K562 (cell line): ENCODE data around the gene RPS6KA2. TPM values are rescaled to one million over a fixed set of nuclear protein-coding genes. Genes with fewer than 3 reads are reported as not detected.

Experiments
- ATAC-seq: fragments of 200-7000 bp; cut with Tn5 transposase; 3 replicates; pipeline ENCODE4 v1.9.1; 2020; ENCODE audit warnings: moderate library complexity
- BruUV-seq: library from RNA; stranded (reverse); fragments of 400-500 nt; replicated peaks from 2 replicates; lab custom pipeline; 2021; lab: Mats Ljungman, UMichigan
- CTCF ChIA-PET: fragments of 300-600 bp; formaldehyde crosslinking; extraction: SDS; loops from one replicate; lab custom pipeline; 2021; ENCODE audit warnings: low intra/inter-chr PET ratio; lab: Yijun Ruan, JAX
- POLR2A ChIA-PET: fragments of 300-600, 350-650 bp; sonication (Branson Sonifier 250); formaldehyde crosslinking; extraction: SDS; loops from one replicate; lab custom pipeline; 2021; ENCODE audit warnings: antibody characterized with exemption, inconsistent platforms; lab: Yijun Ruan, JAX
- DNase-seq, 4 experiments: peaks; one replicate each; pipeline versions ENCODE4 v3.0.0 to v3.0.0-alpha.2; 2011 to 2018; ENCODE audit warnings: low spot score in 3 of 4, mixed read lengths in 3 of 4; ENCODE audit errors: extremely low read depth in 1 of 4
- FAIRE-seq: peaks from 2 replicates; lab custom pipeline; 2011; peaks lifted over from hg19 to GRCh38; lab: Jason Lieb, UNC
- H2AFZ ChIP-seq: 2 replicates; pipeline ENCODE4 v1.6.0; 2011; ENCODE audit warnings: low read depth, low read length, control low read depth, inconsistent platforms
- H3K27ac ChIP-seq: fragments of 200-600 bp; 3 replicates; pipeline ENCODE4 v1.8.0; 2011; ENCODE audit warnings: low read depth, mild to moderate bottlenecking, control low read depth, inconsistent platforms, low read length, moderate library complexity, mixed read lengths; ENCODE audit errors: extremely low read depth
- H3K27me3 ChIP-seq, 2 experiments: fragments of 300-600 bp in 1 of 2; 2 replicates in 1 of 2; 3 replicates in 1 of 2; pipeline versions ENCODE4 v1.6.0 to v1.8.0; 2011; ENCODE audit warnings: inconsistent platforms in 2 of 2, low read length in 2 of 2, mild to moderate bottlenecking in 1 of 2, mixed read lengths in 1 of 2, moderate library complexity in 1 of 2; ENCODE audit not compliant: control insufficient read depth in 2 of 2, insufficient read depth in 2 of 2
- H3K36me3 ChIP-seq: fragments of 300-600 bp; 3 replicates; pipeline ENCODE4 v1.8.0; 2011; ENCODE audit warnings: mild to moderate bottlenecking, low read length, inconsistent platforms; ENCODE audit not compliant: control insufficient read depth, insufficient read depth
- H3K4me1 ChIP-seq, 2 experiments: fragments of 200-600 bp in 1 of 2; replicated peaks in 1 of 2; 2 replicates in 1 of 2; 3 replicates in 1 of 2; pipeline versions ENCODE4 v1.5.1 to v1.8.0; 2011; ENCODE audit warnings: inconsistent platforms in 2 of 2, low read length in 2 of 2, mild to moderate bottlenecking in 1 of 2, mixed read lengths in 1 of 2, moderate library complexity in 1 of 2; ENCODE audit not compliant: control insufficient read depth in 2 of 2, insufficient read depth in 2 of 2
- H3K4me2 ChIP-seq: 2 replicates; pipeline ENCODE4 v1.6.1; 2011; ENCODE audit warnings: low read length, control low read depth, inconsistent platforms, mixed read lengths; ENCODE audit not compliant: insufficient read depth
- H3K4me3 ChIP-seq: fragments of 200-600 bp; sonication (generic), shearing (Covaris generic); 2 replicates; pipeline ENCODE4 v1.5.1; 2016; ENCODE audit warnings: control low read depth, inconsistent platforms
- H3K79me2 ChIP-seq: fragments of 200-600 bp; 3 replicates; pipeline ENCODE4 v1.8.0; 2011; ENCODE audit warnings: low read length, inconsistent platforms; ENCODE audit not compliant: control insufficient read depth, insufficient read depth
- H3K9ac ChIP-seq, 2 experiments: 2 replicates each; pipeline versions ENCODE4 v1.6.0 to v1.6.1; 2011; ENCODE audit warnings: low read depth in 2 of 2, low read length in 2 of 2, control low read depth in 1 of 2, inconsistent platforms in 1 of 2, mild to moderate bottlenecking in 1 of 2, mixed read lengths in 1 of 2; ENCODE audit not compliant: insufficient read depth in 1 of 2
- H3K9me1 ChIP-seq: one replicate; pipeline ENCODE4 v1.6.0; 2011; ENCODE audit warnings: inconsistent platforms, mild to moderate bottlenecking, low read length, moderate library complexity; ENCODE audit not compliant: control insufficient read depth, insufficient read depth
- H3K9me3 ChIP-seq: replicated peaks from 2 replicates; pipeline ENCODE4 v1.5.1; 2011; ENCODE audit warnings: low read depth, low read length, inconsistent platforms; ENCODE audit not compliant: control insufficient read depth, insufficient read depth
- H4K20me1 ChIP-seq: replicated peaks from 2 replicates; pipeline ENCODE4 v1.6.1; 2011; ENCODE audit warnings: low read length, inconsistent platforms, mixed read lengths; ENCODE audit not compliant: control insufficient read depth, insufficient read depth
- ARID3B ChIP-seq: fragments of 250-450 bp; sonication (Bioruptor Pico); IDR thresholded peaks from 2 replicates; pipeline ENCODE4 v1.4.0; 2020; ENCODE audit warnings: borderline replicate concordance
- ASH1L ChIP-seq: fragments of 450-650 bp; IDR thresholded peaks from 2 replicates; pipeline ENCODE4 v1.6.1; 2018; ENCODE audit warnings: borderline replicate concordance, mild to moderate bottlenecking, low read depth; ENCODE audit not compliant: partially characterized antibody
- ATF4 ChIP-seq: fragments of 450-650 bp; formaldehyde crosslinking; IDR thresholded peaks from 2 replicates; pipeline ENCODE4 v1.4.0; 2022; ENCODE audit warnings: mild to moderate bottlenecking, moderate library complexity
- BDP1 ChIP-seq: IDR thresholded peaks from 3 replicates; pipeline ENCODE4 v1.6.1; 2011; ENCODE audit not compliant: insufficient read length, insufficient read depth
- CBFB ChIP-seq: sonication (generic); formaldehyde crosslinking; IDR thresholded peaks from 2 replicates; pipeline ENCODE4 v1.4.0; 2020; ENCODE audit warnings: mild to moderate bottlenecking, missing genetic modification reagents
- CHAMP1 ChIP-seq: fragments of 450-650 bp; IDR thresholded peaks from 2 replicates; pipeline ENCODE4 v1.6.1; 2016; ENCODE audit warnings: mild to moderate bottlenecking
- NCOR1 ChIP-seq: fragments of 450-650 bp; IDR thresholded peaks from 2 replicates; pipeline ENCODE4 v1.6.1; 2016; ENCODE audit warnings: mild to moderate bottlenecking, moderate library complexity
- NFE2L1 ChIP-seq: fragments of 450-650 bp; IDR thresholded peaks from 2 replicates; pipeline ENCODE4 v1.6.1; 2016; ENCODE audit warnings: missing genetic modification characterization, low read depth, mild to moderate bottlenecking, missing compliant biosample characterization, moderate library complexity, borderline replicate concordance
- TAF15 ChIP-seq: fragments of 200-400 bp; formaldehyde crosslinking; IDR thresholded peaks from 2 replicates; pipeline ENCODE4 v1.6.1; 2017; ENCODE audit warnings: mild to moderate bottlenecking, low read depth, low read length, moderate library complexity
- ZMIZ1 ChIP-seq, 2 experiments: fragments of 150-350 bp in 1 of 2; IDR thresholded peaks; 2 replicates each; pipeline ENCODE4 v1.6.1; 2012 to 2016; ENCODE audit warnings: low read depth in 2 of 2, low read length in 2 of 2, mild to moderate bottlenecking in 1 of 2, moderate library complexity in 1 of 2
- ZSCAN29 ChIP-seq: fragments of 450-650 bp; IDR thresholded peaks from 2 replicates; pipeline ENCODE4 v1.6.1; 2017
- WGBS: fragments of 100-300 bp; shearing (Covaris generic); methylation state at CpG from one replicate; pipeline ENCODE4 v1.1.6; 2016; ENCODE audit warnings: low coverage, mixed read lengths; ENCODE audit not compliant: insufficient coverage; ENCODE audit errors: missing lambda C conversion rate; 5-methylcytosine and 5-hydroxymethylcytosine counted together
- in situ Hi-C: fragments of 300-500 bp; cut with MboI; formaldehyde crosslinking; loops from 4 replicates; pipeline ENCODE4 v1.15.0; 2018; ENCODE audit warnings: inconsistent platforms, mixed read lengths
- intact Hi-C: fragments of 100-400 bp; cut with micrococcal nuclease; formaldehyde crosslinking; loops from 2 replicates; pipeline ENCODE4 v1.14.2; 2022
- polyA plus RNA-seq, 8 experiments: library from polyadenylated mRNA; depleted of rRNA in 4 of 8; stranded (reverse) in 5 of 8; unstranded in 3 of 8; fragments of >200 nt; fragmentation: Nextera tagmentation in 2 of 8; fragmentation: Illumina TruSeq in 1 of 8; extraction: Ambion mirVana in 2 of 8; extraction: Trizol in 1 of 8; gene quantifications; 2 replicates each; pipeline versions ENCODE4 v1.2.1 to v1.2.3, GENCODE V29; 2011 to 2014; ENCODE audit warnings: inconsistent platforms in 1 of 8, missing spikeins in 1 of 8
- total RNA-seq, 7 experiments: library from RNA; depleted of rRNA in 6 of 7; stranded (reverse); fragments of >200 nt in 6 of 7; fragmentation: Illumina TruSeq in 2 of 7; extraction: Trizol in 2 of 7; gene quantifications; 2 replicates each; pipeline versions ENCODE4 v1.2.1 to v1.2.3, GENCODE V29; 2011 to 2021; ENCODE audit warnings: low replicate concordance in 1 of 7

Gene RPS6KA2
- total and polyA plus RNA-seq, 9 of the 15 experiments (the other 6 are each of a cell fraction or from before 2014, with no cell fraction given) = 0.29 to 1.00 (median 0.53) TPM

GRCh38 chr6:166379800-166380199 lies 247.3 kb downstream of the RPS6KA2 start:
- WGBS = 96% methylated on average over 4 of the region's 4 CpGs
- BruUV-seq = no TSS peak
- TF ChIP-seq CBFB = no peak
- no peak for TF ChIP-seq CHAMP1
- no peak for TF ChIP-seq ATF4 (CRISPR knock-in tag)
- TF ChIP-seq BDP1 = no peak
- TF ChIP-seq NFE2L1 (tag) = no peak
- TF ChIP-seq ZMIZ1 (IDR thresholded peaks at IDR 0.05; ENCODE audit: low read depth in 2 of 2, low read length in 2 of 2) = no peak
- no peak for TF ChIP-seq ASH1L
- TF ChIP-seq ARID3B (CRISPR knock-in tag) = no peak
- TF ChIP-seq ZSCAN29 = no peak
- TF ChIP-seq NCOR1 = no peak
- TF ChIP-seq TAF15 = no peak
- H3K9ac ChIP-seq = no peak overlapping the region
- FAIRE-seq (no peak), DNase-seq (no peak), ATAC-seq (no peak)
- H3K79me2 ChIP-seq = peaks cover 63% of the 10 kb centered on the region
- peaks cover 3 to 20% of the 10 kb centered on the region in 2 experiments; a peak in 2 of 5 replicates for H3K4me1 ChIP-seq
- in situ Hi-C loops (loop anchor here (5.0 kb wide), 1 partner anchor 47 kb away; no protein-coding TSS in a partner anchor), intact Hi-C loops (loop anchor here (5.0 kb wide), 1 partner anchor 102 kb away; no protein-coding TSS in a partner anchor)
- H3K4me2 ChIP-seq = no peak overlapping the region
- no peaks in the 10 kb centered on the region for H3K9me1 ChIP-seq
- H3K4me3 ChIP-seq = no peak overlapping the region
- CTCF ChIA-PET = no interaction called here
- no peaks in the 10 kb centered on the region for H4K20me1 ChIP-seq
- H3K27ac ChIP-seq = no peak overlapping the region
- POLR2A ChIA-PET = interaction anchor here (1.0 to 1.2 kb wide), 2 partner anchors 19 to 21 kb away, joined by 3 to 4 read pairs; no protein-coding TSS in a partner anchor
- no peak overlapping the region for H2AFZ ChIP-seq
- no peaks in the 10 kb centered on the region for H3K9me3 ChIP-seq
- H3K27me3 ChIP-seq = no peaks in the 10 kb centered on the region
- H3K36me3 ChIP-seq = peaks cover 4% of the 10 kb centered on the region; the same call in 1 of the 3 replicates
